HG03280 (cell line): Measurements from ENCODE around the gene DNAJC10.
"Not testable (repeated sequence)": the region's sequence is repeated elsewhere in the genome, so short reads cannot be mapped to it uniquely, and the experiment has no call there.

Experiments
- ATAC-seq: cut with Tn5 transposase; IDR thresholded peaks from one replicate; pipeline ENCODE4 v1.9.1; 2021; ENCODE audit warnings: mild to moderate bottlenecking, moderate library complexity; ENCODE audit not compliant: unreplicated experiment

The DNAJC10 gene

DNA sequence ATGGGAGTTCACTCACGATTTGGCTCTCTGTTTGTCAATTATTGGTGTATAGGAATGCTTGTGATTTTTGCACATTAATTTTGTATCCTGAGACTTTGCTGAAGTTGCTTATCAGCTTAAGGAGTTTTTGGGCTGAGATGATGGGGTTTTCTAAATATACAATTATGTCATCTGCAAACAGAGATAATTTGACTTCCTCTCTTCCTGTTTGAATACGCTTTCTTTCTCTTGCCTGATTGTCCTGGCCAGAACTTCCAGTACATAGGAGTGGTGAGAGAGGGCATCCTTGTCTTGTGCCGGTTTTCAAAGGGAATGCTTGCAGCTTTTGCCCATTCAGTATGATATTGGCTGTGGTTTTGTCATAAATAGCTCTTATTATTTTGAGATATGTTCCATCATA lies 66.6 kb downstream of the DNAJC10 start:
- not testable (repeated sequence) for ATAC-seq

- no peak for ATAC-seq
These were observed 68.1 kb downstream of the DNAJC10 start for GRCh38 chr2:182784058-182784706.

DNA sequence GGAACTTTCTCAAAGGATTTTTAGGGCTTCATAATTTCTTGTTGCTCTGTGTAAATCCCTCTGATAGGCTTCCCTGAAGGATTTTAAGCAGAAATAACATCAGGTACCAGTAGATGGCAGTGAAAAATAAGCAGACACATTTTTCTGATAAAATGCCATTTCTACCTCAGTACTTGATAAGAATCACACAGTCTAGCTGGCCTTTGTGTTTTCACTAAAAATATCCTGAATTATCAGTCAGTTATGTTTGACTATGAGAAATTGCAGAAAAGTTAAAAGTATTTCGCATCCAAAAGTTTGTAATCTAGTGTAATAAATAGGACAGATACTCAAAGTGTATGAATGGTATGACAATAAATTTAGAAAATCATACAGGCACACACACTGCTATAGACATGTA lies 68.7 kb downstream of the DNAJC10 start:
- ATAC-seq: no peak

DNA sequence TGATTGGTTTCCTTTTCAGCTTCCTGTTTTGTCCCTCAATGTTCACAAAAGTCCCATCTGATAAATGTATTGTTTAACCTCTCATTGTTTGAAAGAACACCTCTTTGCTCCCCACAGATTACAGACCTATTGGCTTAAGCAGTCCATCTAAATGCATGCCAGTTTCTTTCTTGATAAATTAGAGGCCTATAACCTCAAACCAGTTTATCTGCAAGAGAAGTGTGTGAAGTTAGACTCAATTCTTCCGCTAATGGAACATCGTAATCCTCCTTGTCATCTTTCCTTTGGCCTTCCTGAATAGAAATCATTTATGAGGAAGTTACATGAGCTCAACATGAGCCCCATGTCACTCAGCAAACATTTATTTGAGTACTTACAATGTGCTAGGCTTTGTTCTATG lies 76.4 kb downstream of the DNAJC10 start:
- no peak for ATAC-seq

DNA sequence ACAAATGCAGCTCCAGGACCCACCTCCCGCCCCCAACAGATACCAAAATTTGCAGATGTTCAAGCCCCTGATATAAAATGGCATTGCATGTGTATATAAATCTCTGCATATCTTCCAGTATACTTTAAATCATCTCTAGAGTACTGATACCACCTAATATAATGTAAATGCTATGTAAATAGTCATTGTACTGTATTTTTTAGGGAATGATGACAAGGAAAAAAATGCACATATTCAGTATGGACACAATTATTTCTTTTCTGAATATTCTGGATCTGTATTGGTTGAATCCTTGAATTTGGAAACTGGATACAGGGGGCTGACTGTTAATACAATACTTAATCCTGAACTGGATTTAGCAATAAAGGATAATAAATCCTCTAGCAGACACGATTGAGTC lies 82.7 kb downstream of the DNAJC10 start:
- ATAC-seq: no peak

DNA sequence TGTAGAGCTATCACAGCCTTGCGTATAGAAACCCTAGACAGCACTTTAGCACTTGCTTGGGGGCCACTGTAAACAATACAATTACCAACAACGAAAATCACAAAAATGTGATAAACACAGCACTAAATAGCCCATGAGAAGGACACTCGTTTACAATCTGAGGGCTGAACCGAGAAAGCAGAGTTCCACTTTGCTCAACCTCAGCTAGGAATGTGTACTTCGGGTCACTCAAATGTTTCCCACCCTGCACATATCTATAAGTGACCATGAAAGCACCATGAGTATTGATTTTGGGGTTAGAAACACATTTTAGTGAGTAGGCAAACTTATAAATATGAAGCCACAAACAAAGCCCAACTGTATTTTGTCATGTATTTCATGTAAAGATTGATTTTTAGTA lies 88.1 kb downstream of the DNAJC10 start:
- no peak for ATAC-seq

DNA sequence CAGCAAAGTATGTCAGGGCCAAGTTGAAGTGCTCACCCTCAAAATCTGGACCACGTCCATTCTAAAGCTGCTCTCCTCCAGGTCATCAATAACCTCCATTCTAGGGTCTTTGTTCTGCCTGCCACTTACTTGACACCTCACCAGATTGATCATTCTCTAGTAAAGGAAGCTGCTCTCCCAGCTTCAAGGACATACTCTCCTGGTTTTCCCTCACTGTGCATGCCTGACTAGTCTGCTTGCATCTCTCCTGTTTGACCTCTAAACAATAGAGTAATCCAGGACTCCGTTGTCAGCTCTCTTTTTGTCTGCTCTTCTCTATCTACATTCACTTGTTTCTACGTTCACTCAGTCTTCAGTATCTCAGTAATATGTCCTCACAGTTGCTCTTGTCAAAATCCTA lies 91.3 kb downstream of the DNAJC10 start:
- ATAC-seq: no peak

- no peak for ATAC-seq
These were observed 94.0 kb downstream of the DNAJC10 start for GRCh38 chr2:182810087-182810486.

- ATAC-seq: no peak
These were observed 98.3 kb downstream of the DNAJC10 start for GRCh38 chr2:182814380-182814779.

DNA sequence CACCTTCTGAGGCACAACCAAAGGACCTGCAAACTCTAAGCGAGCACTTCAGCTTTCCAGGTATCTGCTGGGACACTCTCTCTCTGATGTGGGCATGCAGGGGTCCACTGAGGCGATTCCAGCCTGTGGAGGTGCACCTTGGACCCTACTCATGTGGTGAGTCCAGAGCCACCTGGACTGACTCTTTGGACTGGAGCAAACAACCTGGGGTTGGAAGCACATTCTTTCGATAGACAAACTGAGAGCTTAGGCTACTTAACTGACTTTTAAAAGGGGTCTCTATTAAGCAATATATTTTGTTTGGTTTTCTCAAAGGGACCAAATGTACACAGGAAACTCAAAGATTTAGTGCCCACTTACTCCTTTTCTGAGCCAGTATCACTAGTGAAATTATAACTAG lies 98.7 kb downstream of the DNAJC10 start:
- no peak for ATAC-seq

DNA sequence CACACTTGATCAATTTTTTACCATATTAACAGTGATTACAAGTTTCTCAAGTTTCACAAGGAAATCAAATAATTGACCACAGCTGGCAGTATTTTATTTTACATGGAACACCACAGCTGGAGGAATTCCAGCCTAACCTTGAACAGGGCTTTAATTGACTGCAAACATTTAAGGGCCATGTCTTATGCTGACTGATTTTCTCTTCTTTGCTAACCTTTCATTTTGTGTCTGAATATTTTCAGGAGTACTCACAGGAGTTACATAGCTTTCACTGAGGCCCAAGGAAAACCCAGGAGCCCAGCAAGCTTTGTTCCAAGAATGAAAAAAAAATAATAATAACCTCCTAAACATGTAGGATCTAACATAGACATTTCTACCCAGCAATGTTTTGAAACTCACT lies 100.8 kb downstream of the DNAJC10 start:
- no peak for ATAC-seq

DNA sequence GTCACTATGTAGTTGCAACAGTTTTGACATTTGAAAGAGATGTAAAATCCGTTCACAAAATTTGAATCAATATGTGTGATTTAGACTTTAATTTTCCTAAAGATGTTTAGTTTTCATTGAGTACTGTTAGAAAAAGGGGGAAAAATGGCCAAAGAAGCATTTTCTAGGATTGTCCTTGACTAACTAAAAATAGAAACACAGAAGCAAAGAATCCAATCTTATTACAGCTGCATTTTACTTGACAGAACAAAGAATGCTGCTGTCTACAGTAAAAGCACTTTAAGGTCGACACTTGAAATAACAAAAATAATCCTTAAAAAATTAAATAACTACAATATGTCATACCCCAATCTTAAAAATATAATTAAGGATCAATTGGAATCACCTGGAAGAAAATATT lies 101.5 kb downstream of the DNAJC10 start:
- ATAC-seq: no peak

GRCh38 chr2:182818501-182818900 lies 102.4 kb downstream of the DNAJC10 start:
- ATAC-seq: no peak

GRCh38 chr2:182818925-182819324 lies 102.9 kb downstream of the DNAJC10 start:
- no peak for ATAC-seq

- no peak for ATAC-seq
These were observed 103.4 kb downstream of the DNAJC10 start for GRCh38 chr2:182819412-182819811.

DNA sequence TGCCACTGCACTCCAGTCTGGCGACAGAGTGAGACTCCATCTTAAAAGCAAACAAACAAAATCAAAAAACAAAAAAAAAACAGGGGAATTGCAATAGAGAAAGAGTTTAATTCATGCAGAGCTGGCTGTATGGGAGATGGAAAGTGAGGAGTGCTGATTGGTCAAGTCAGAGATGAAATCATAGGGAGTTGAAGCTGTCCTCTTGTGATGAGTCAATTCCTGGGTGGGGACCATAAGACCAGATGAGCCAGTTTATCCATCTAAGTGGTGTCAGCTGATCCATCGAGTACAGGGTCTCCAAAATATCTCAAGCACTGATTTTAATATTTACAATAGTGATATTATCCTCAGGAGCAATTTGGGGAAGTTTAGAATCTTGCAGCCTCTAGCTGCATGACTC lies 105.1 kb downstream of the DNAJC10 start:
- no peak for ATAC-seq

DNA sequence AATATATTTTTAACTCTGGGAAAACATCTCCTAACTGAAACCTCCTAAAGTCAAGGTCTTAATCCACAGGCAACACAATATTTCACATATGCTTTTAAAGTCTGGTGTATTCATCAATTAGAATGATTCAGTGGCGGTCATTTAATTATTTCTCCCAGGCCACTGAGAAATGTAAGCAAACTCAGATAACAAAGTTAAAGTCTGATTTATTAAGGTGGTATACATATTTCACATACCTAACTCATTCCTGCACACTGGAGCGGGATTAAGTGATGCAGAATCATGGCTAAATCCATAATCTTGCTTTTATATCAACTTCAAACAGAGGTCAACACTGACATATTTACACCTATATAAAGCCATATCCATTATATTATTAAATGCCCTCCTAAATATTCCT lies 106.7 kb downstream of the DNAJC10 start:
- no peak for ATAC-seq

GRCh38 chr2:182824056-182824766 lies 108.2 kb downstream of the DNAJC10 start:
- ATAC-seq: no peak

GRCh38 chr2:182824767-182825158 lies 108.7 kb downstream of the DNAJC10 start:
- ATAC-seq: no peak

DNA sequence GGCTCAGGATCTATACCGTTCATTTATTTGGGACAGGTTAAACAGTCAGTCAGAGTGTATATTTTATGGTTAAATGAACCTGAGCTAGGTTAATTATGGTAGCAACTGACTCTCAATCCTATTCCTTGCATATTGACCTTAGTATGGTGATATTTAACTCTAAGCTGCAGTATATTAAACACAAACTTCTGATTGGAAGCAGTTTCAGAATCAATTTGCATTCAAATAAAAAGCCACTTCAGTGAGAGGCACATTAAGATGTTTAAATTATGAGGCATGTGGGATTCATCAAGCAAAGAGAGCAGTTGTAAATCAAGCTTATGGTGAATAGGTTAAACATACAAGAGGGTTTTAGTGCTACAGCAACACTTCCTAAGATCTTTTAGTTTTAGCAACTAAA lies 110.0 kb downstream of the DNAJC10 start:
- no peak for ATAC-seq

DNA sequence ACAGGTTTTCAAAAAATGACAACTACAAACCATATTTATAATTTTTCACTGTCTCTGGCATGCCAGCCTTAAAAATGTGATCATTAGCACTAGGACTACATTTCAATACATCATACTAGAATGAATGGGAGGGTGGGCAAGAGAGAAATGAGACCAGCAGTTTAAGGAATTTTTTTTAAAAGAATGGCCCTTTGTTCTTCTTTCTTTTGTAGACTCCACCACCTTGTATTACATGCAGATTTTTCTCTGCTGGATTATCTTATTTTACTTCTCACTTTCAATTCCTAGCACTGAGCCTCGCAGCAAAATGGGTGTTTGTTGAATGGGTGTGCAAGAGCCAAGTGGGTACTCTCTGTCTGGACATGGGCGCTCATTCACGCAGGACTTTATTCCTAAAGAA lies 110.4 kb downstream of the DNAJC10 start:
- no peak for ATAC-seq

DNA sequence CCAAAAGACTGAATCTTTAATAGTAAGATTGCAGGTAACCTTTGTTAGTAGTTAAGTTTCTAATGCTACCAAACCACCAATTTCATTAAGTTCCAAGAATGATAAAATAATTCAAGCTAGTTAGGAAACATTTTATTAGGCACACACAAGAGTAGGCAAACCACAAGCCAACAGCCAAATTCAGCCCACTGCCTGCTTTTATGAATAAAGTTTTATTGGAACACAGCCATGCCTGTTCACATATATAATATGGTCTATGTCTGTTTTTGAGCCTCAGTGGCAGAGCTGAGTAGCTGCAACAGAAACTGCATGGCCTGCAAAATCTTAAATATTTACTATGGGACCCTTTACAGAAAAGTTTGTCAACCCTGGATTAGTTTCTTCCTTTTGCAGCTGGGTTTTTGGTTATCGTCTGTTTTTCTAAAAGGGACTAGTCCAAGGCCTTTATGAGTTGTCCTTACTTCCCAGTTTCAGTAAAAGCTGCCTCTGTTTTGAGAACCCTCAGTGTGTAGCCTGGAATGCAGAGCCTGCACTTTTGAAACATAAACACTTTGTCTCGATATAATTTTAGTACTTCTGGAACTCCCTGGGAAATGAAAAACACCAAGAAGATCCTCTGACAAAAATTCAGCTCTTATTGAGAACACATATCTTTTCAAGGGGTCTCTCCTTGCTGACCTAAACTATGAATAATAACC lies 111.3 kb downstream of the DNAJC10 start:
- no peak for ATAC-seq
